Measurements from ENCODE around the gene HILPDA. TPM values are rescaled to one million over a fixed set of nuclear protein-coding genes. Genes with fewer than 3 reads are reported as not detected.
"Not testable (repeated sequence)": the region's sequence is repeated elsewhere in the genome, so short reads cannot be mapped to it uniquely, and the experiment has no call there.

HILPDA gene
- total and polyA plus RNA-seq, 9 of the 15 experiments (the other 6 are each of a cell fraction or from before 2014, with no cell fraction given) = 8.3 to 71.8 (median 23.5) TPM

DNA sequence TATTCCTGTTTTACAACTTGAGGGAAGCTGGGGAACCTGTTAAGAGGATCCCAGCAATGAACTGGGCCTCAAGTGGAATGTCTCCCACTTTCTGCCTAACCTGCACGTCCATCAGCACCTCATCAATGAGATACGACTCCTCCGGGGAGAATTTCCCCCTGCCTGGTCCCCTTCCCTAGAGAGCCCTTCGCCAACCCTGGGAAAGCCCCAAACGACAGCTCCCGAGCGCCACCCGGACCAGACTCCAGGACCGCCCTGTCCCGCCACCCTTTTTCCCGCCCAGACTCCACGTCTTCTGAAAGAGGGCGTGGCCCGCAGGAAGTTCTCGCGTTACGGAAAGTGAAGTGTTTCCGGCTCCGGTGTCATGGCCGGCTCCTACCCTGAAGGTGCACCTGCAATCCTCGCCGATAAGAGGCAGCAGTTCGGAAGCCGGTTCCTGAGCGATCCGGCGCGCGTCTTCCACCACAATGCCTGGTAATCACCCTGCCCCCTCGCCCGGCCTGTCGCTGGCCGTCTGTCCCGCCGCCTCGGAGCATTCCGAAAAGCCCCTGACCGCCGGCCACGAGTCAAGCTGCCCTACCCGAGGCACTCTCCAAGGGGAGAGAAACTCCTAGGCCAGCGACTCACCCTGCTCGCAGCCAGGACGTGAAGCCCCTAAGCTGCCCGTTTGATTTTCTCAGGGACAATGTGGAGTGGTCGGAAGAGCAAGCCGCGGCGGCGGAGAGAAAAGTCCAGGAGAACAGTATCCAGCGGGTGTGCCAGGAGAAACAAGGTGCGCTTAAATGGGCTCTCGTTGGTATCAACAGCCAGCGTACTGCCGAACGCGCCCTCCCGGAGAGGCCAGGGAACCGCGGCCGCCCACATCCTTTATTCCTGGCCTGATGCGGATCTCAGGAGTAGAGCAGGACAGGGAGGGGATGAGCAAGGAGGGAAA, 21.0 kb downstream of the HILPDA start, which contains the start of gene METTL2B (continued):
- TF ChIP-seq, protein P1, sequence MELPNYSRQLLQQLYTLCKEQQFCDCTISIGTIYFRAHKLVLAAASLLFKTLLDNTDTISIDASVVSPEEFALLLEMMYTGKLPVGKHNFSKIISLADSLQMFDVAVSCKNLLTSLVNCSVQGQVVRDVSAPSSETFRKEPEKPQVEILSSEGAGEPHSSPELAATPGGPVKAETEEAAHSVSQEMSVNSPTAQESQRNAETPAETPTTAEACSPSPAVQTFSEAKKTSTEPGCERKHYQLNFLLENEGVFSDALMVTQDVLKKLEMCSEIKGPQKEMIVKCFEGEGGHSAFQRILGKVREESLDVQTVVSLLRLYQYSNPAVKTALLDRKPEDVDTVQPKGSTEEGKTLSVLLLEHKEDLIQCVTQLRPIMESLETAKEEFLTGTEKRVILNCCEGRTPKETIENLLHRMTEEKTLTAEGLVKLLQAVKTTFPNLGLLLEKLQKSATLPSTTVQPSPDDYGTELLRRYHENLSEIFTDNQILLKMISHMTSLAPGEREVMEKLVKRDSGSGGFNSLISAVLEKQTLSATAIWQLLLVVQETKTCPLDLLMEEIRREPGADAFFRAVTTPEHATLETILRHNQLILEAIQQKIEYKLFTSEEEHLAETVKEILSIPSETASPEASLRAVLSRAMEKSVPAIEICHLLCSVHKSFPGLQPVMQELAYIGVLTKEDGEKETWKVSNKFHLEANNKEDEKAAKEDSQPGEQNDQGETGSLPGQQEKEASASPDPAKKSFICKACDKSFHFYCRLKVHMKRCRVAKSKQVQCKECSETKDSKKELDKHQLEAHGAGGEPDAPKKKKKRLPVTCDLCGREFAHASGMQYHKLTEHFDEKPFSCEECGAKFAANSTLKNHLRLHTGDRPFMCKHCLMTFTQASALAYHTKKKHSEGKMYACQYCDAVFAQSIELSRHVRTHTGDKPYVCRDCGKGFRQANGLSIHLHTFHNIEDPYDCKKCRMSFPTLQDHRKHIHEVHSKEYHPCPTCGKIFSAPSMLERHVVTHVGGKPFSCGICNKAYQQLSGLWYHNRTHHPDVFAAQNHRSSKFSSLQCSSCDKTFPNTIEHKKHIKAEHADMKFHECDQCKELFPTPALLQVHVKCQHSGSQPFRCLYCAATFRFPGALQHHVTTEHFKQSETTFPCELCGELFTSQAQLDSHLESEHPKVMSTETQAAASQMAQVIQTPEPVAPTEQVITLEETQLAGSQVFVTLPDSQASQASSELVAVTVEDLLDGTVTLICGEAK (IDR thresholded peaks at IDR 0.05) = peak; percentile 96
- TF ChIP-seq, protein P1 (CRISPR knock-in tag; IDR thresholded peaks at IDR 0.05) = not testable (repeated sequence)
- peak; percentile 87 for TF ChIP-seq SAP30 (IDR thresholded peaks at IDR 0.05; ENCODE audit: borderline replicate concordance, insufficient read depth, low read depth, low read length, poor library complexity, severe bottlenecking)
- TF ChIP-seq KLF16 (IDR thresholded peaks at IDR 0.05) = peak; percentile 62
- TF ChIP-seq, protein P2, sequence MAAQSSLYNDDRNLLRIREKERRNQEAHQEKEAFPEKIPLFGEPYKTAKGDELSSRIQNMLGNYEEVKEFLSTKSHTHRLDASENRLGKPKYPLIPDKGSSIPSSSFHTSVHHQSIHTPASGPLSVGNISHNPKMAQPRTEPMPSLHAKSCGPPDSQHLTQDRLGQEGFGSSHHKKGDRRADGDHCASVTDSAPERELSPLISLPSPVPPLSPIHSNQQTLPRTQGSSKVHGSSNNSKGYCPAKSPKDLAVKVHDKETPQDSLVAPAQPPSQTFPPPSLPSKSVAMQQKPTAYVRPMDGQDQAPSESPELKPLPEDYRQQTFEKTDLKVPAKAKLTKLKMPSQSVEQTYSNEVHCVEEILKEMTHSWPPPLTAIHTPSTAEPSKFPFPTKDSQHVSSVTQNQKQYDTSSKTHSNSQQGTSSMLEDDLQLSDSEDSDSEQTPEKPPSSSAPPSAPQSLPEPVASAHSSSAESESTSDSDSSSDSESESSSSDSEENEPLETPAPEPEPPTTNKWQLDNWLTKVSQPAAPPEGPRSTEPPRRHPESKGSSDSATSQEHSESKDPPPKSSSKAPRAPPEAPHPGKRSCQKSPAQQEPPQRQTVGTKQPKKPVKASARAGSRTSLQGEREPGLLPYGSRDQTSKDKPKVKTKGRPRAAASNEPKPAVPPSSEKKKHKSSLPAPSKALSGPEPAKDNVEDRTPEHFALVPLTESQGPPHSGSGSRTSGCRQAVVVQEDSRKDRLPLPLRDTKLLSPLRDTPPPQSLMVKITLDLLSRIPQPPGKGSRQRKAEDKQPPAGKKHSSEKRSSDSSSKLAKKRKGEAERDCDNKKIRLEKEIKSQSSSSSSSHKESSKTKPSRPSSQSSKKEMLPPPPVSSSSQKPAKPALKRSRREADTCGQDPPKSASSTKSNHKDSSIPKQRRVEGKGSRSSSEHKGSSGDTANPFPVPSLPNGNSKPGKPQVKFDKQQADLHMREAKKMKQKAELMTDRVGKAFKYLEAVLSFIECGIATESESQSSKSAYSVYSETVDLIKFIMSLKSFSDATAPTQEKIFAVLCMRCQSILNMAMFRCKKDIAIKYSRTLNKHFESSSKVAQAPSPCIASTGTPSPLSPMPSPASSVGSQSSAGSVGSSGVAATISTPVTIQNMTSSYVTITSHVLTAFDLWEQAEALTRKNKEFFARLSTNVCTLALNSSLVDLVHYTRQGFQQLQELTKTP (IDR thresholded peaks at IDR 0.05; ENCODE audit: low read depth in 1 of 2, partially characterized antibody in 2 of 2) = peak in 1 of 2 experiments; percentile 76
- TF ChIP-seq MYNN (IDR thresholded peaks at IDR 0.05) = peak; percentile 57; the same call in 1 of the 2 replicates
- TF ChIP-seq MYNN (CRISPR knock-in tag; IDR thresholded peaks at IDR 0.05) = not testable (repeated sequence)
- TF ChIP-seq, protein P3, sequence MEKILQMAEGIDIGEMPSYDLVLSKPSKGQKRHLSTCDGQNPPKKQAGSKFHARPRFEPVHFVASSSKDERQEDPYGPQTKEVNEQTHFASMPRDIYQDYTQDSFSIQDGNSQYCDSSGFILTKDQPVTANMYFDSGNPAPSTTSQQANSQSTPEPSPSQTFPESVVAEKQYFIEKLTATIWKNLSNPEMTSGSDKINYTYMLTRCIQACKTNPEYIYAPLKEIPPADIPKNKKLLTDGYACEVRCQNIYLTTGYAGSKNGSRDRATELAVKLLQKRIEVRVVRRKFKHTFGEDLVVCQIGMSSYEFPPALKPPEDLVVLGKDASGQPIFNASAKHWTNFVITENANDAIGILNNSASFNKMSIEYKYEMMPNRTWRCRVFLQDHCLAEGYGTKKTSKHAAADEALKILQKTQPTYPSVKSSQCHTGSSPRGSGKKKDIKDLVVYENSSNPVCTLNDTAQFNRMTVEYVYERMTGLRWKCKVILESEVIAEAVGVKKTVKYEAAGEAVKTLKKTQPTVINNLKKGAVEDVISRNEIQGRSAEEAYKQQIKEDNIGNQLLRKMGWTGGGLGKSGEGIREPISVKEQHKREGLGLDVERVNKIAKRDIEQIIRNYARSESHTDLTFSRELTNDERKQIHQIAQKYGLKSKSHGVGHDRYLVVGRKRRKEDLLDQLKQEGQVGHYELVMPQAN (IDR thresholded peaks at IDR 0.05; ENCODE audit: borderline replicate concordance) = peak; percentile 84; the same call in 1 of the 2 replicates
- TF ChIP-seq CTBP1 (IDR thresholded peaks at IDR 0.05; ENCODE audit: borderline replicate concordance) = peak; percentile 73
- TF ChIP-seq L3MBTL2 (IDR thresholded peaks at IDR 0.05) = peak; percentile 98

All from K562 (cell line).